Measurements from ENCODE around the gene VAMP7.

- TF ChIP-seq, protein P1, sequence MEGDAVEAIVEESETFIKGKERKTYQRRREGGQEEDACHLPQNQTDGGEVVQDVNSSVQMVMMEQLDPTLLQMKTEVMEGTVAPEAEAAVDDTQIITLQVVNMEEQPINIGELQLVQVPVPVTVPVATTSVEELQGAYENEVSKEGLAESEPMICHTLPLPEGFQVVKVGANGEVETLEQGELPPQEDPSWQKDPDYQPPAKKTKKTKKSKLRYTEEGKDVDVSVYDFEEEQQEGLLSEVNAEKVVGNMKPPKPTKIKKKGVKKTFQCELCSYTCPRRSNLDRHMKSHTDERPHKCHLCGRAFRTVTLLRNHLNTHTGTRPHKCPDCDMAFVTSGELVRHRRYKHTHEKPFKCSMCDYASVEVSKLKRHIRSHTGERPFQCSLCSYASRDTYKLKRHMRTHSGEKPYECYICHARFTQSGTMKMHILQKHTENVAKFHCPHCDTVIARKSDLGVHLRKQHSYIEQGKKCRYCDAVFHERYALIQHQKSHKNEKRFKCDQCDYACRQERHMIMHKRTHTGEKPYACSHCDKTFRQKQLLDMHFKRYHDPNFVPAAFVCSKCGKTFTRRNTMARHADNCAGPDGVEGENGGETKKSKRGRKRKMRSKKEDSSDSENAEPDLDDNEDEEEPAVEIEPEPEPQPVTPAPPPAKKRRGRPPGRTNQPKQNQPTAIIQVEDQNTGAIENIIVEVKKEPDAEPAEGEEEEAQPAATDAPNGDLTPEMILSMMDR (IDR thresholded peaks at IDR 0.05): no peak
- no peak for TF ChIP-seq POLR2A (IDR thresholded peaks at IDR 0.05)
- no peak for TF ChIP-seq POLR2AphosphoS5 (IDR thresholded peaks at IDR 0.05)
- no peak for TF ChIP-seq EP300 (IDR thresholded peaks at IDR 0.05; ENCODE audit: low read depth)
Observed at GRCh38 chrX:155889328-155889727, 8.2 kb downstream of the VAMP7 start.

Measured in transverse colon (tissue), 4 donors.